Measurements from ENCODE around the gene B4GALT1.
"Not testable (repeated sequence)": the region's sequence is repeated elsewhere in the genome, so short reads cannot be mapped to it uniquely, and the experiment has no call there.

Gene B4GALT1

DNA sequence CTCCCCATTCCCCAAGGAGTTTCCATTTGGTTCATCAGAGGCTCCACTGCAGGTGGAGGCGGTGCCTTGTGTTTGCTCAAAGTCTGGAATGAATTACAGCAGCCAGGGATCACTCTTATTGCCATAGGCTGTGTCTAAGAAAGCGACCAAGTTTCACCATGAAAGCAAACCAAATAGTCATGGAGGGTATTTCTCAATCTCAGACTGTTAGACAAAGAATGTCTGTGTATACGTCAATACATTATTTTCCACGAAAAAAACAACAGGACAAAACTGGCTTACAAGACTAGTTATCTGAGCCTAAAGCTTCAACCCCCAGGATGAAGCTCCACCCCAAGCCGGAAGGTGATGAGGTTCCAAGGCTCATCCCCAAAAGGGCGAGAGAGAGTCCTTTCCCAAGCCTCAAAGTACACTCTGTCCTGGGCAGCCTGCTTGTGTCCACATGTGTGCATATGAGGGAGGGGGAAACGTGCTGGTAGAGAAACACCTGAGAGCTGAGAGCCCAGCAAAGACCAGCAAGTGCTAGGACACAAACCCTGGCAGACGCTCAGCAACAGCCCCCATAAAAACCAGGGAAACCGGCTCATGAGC lies 4.3 kb downstream of the B4GALT1 start:
- Mint-ChIP-seq H3K9me3 (no peaks in the 10 kb centered on the region), H3K4me3 (peak overlapping the region; percentile 94 to 95), H3K27me3 (no peaks in the 10 kb centered on the region), H3K36me3 (peaks cover 26 to 28% of the 10 kb centered on the region in 2 donors), H3K27ac (peak overlapping the region; percentile 97), H3K4me1 (peaks cover 65 to 86% of the 10 kb centered on the region in 2 donors)
- DNase-seq (no peak), ATAC-seq (replicated peaks) (no peak)

DNA sequence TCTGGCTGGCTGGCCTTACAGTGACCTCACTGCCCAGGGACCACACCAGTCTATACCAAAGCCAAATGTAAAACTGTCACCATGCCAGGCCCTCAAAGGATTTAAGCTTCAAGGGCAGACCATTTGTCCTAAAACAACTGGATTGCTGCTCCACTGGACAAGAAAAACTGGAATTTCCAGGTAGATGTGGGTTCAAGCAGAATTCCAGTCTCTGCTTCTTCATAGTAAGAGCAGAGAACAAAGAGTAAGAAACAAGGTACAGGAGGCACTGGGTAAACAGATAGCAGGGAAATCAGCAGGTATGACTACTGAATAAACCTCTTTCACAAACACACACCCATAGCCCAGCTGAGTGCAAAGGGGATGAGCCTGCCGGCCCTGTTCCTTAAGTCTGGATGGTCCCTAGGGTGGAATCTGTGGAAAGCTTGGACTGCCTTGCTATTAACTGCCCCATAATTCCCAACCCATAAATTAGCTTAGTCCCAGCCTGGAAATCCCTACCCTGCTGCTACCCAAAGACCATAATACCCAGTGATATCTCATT lies 5.5 kb downstream of the B4GALT1 start:
- no peaks in the 10 kb centered on the region for H3K27me3 Mint-ChIP-seq
- no peaks in the 10 kb centered on the region for H3K9me3 Mint-ChIP-seq
- H3K4me3 Mint-ChIP-seq = peak overlapping the region; percentile 73 to 79
- peaks cover 26 to 28% of the 10 kb centered on the region in 2 donors for H3K36me3 Mint-ChIP-seq
- H3K4me1 Mint-ChIP-seq = peaks cover 63 to 83% of the 10 kb centered on the region in 2 donors
- H3K27ac Mint-ChIP-seq = peak overlapping the region; percentile 97
- no peak for ATAC-seq (replicated peaks)
- DNase-seq = no peak

DNA sequence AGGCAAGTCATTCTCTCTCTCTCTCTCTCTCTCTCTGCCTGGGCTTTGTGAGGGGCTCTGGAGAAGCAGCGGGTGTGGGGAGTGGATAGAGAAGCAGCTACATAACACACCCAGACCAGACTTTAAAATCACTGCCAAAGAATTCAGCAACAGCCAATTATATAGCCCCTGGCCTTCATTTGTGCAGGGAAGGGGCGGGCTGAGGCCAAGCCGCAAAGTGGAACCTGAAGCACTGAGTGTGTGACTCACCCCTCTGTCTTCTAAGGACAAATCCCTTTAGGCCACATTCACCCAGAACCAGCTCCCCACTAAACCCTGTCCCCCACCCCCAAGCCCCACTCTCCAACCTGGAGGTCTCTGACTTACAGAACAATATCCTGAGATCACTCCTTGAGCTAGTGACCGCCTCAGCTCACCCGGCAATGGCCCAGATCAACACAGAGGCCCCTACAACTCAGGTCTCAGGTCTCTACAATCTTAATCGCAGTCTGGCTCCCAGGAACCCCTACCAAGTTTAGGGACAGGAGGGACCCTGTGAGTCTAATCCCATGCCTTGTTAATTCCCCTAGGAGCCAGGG lies 6.0 kb downstream of the B4GALT1 start:
- Mint-ChIP-seq H3K27ac (peak overlapping the region; percentile 97), H3K4me1 (peaks cover 63 to 88% of the 10 kb centered on the region in 2 donors), H3K9me3 (no peaks in the 10 kb centered on the region), H3K27me3 (no peaks in the 10 kb centered on the region), H3K4me3 (peak overlapping the region; percentile 73 to 79), H3K36me3 (peaks cover 22 to 24% of the 10 kb centered on the region in 2 donors)
- ATAC-seq (replicated peaks) (peak; percentile 13 to 14), DNase-seq (no peak)

DNA sequence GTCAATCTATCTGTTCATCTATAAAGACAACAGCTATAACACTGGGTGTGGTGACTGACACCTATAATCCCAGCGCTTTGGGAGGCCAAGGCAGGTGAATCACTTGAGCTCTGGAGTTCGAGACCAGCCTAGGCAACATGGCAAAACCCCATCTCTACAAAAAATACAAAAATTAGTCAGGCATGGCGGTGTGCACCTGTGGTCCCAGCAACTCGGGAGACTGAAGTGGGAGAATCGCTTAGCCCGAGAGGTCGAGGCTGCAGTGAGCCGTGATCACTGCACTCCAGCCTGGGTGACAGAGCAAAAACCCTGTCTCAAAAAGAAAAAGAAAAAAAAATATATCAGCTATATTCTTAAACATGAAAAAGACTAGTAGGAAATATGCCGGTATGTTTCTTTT lies 6.7 kb downstream of the B4GALT1 start:
- peak overlapping the region; percentile 97 for H3K27ac Mint-ChIP-seq
- not testable (repeated sequence) for DNase-seq; H3K9me3 Mint-ChIP-seq; H3K27me3 Mint-ChIP-seq; ATAC-seq (replicated peaks)
- peaks cover 20 to 21% of the 10 kb centered on the region in 2 donors for H3K36me3 Mint-ChIP-seq
- peaks cover 68 to 91% of the 10 kb centered on the region in 2 donors for H3K4me1 Mint-ChIP-seq
- H3K4me3 Mint-ChIP-seq = peak overlapping the region; percentile 66 to 68

DNA sequence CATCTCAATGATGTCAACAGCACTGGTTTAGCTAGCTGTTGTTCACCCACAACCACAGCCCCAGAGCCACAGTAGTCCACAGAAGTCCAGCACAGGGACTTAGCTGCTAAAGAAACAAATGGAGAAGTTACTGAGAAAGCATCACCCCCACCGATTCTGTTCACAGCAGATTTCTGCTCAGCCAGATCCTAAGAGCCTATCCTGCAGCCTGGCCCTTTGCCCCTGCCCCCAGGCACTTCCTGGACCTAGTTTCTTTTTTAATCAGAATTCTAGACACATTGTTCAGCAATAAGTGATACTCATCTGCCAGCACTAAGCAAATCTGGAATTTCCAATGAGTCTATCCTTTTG lies 7.4 kb downstream of the B4GALT1 start:
- Mint-ChIP-seq H3K9me3 (no peaks in the 10 kb centered on the region), H3K4me3 (peak overlapping the region; percentile 33 to 70), H3K36me3 (peaks cover 18 to 21% of the 10 kb centered on the region in 2 donors), H3K27ac (peak overlapping the region; percentile 97), H3K4me1 (peaks cover 68 to 91% of the 10 kb centered on the region in 2 donors), H3K27me3 (no peaks in the 10 kb centered on the region)
- DNase-seq = peak; percentile 77
- ATAC-seq (replicated peaks) = peak; percentile 70 to 73

DNA sequence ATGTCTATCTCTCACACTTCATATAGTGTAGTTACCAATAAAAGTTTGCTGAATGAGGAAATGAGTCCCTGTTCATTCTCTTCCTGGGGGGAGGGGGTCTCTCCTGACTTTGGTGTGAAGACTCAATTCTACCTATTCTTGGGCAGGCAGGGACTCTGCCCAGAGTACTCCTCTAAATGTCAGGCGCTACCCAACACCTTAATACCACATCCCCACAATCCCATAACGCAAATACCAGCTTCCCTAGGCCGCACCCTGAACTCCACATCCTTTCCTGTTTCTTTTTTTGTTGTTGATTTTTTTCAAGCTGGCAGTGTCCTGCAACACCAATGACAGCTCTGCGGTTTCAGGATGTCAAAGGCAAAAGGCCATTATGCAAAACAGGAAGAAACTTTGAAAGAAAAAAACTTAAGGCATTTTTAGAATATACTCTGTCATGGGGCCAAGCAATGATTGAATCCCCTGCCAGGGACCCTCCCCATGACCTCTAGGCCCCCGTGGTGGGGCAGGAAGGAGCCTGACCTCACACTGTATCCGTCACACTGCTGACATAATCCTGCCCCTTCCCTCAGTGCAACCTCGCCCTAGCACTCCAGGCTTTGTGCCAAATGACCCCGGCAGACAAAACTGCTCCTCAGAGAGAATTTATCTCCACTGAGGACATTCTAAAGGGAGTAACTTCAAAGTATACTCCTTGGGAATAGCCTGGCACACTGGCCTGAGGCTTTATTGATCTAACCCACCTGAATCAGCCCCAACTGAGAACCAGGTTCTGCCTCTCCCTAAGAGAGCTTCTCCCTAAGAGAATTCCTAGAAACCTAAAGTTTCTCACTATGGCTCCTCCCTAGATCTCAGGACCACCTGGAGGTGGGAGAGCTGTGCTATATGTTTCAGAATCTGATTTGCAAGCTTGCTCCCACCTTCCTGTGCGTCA lies 8.0 kb downstream of the B4GALT1 start:
- DNase-seq (no peak), ATAC-seq (replicated peaks) (peak; percentile 42 to 46)
- Mint-ChIP-seq H3K36me3 (peaks cover 16 to 20% of the 10 kb centered on the region in 2 donors), H3K9me3 (no peaks in the 10 kb centered on the region), H3K4me3 (peak overlapping the region; percentile 33 to 70), H3K4me1 (peaks cover 68 to 92% of the 10 kb centered on the region in 2 donors), H3K27me3 (no peaks in the 10 kb centered on the region), H3K27ac (peak overlapping the region; percentile 97)

DNA sequence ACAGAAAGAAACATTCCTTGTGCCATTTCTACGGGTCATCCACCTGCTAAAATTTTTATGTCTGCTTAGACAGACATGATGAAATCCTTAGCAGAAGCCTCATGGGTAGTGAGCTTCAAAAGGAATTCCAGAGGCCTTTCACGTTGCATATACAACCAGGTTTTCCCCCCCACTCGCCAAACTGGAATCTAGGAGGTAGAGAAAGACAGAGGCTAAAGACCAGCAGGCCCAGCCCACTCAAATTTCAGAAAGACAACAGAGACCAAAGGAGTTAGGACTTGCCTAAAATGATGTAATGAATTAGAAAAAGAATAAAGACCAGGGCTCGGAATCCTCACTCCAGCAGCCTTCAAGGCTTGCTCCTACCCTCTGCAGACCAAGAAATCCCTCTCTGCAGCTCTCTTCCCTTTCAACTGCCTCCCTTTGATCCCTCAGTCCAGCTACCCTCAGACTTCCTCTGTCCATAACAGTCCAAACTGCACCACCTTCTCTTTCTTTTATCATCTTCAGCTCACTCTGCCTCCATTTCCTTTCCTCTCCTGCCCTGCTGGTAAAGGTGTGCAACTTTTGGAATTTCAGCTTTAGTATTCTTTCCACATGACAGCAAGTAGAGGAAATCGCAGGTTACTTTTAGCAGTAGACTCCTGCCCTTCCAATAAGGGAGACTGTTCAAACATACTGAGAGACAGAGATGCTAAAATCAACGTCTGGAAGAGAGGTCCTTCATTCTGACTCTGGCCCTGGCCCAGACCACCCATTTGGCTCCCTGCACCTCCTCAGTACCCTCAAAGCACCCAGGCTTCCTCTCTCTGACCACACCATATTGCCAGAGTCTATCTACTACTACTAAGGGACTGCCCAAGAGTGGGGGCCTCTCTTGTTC lies 8.9 kb downstream of the B4GALT1 start:
- peak overlapping the region; percentile 97 for H3K27ac Mint-ChIP-seq
- peaks cover 64 to 92% of the 10 kb centered on the region in 2 donors for H3K4me1 Mint-ChIP-seq
- peaks cover 14 to 18% of the 10 kb centered on the region in 2 donors for H3K36me3 Mint-ChIP-seq
- DNase-seq = no peak
- no peaks in the 10 kb centered on the region for H3K27me3 Mint-ChIP-seq
- ATAC-seq (replicated peaks) = peak in 1 of 2 donors; percentile 20
- H3K9me3 Mint-ChIP-seq = no peaks in the 10 kb centered on the region
- H3K4me3 Mint-ChIP-seq = peak overlapping the region; percentile 33 to 70

DNA sequence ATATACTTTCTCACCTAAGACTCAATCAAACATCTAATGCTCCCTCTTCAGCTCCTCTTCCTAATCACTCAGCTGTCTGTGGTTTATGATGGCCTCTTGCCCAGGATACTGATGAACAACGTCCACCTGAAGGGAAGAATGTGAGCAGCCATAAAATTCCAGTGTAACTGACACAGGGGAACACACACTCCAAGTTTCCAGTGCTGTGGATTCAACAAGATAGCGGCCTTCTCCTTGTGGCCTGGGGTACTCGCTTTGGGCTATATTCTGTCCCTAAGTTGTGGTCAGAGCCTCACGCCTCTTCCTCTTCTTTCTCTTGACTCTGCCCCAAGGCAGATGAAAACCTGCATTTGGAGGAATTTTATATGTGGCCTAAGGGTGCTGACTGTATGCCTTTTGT lies 11.7 kb downstream of the B4GALT1 start:
- ATAC-seq (replicated peaks) (no peak), DNase-seq (no peak)
- H3K27ac Mint-ChIP-seq = peak overlapping the region; percentile 83
- no peaks in the 10 kb centered on the region for H3K9me3 Mint-ChIP-seq
- H3K4me3 Mint-ChIP-seq = peak overlapping the region; percentile 10 to 22
- H3K36me3 Mint-ChIP-seq = peaks cover 13 to 21% of the 10 kb centered on the region in 2 donors
- H3K4me1 Mint-ChIP-seq = peaks cover 63 to 92% of the 10 kb centered on the region in 2 donors
- H3K27me3 Mint-ChIP-seq = no peaks in the 10 kb centered on the region

DNA sequence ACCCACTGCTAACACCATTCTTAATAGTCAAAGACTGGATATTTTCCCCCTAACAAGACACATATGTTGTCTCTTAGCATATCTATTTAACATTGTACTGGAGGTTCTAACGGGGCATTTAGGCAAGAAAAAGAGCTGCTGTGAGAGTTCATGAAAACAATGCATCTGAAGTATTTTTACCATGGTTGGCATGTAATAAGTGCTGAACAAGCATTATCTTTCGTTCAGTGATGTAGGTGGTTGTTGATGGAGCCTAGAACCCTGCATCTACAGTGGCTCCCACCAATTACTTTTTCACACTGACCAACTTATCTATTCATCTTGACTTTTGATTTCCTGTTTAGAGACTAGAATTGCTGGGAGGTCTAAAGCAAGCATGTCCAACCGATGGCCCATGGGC lies 12.8 kb downstream of the B4GALT1 start:
- Mint-ChIP-seq H3K27me3 (no peaks in the 10 kb centered on the region), H3K4me1 (peaks cover 60 to 87% of the 10 kb centered on the region in 2 donors), H3K36me3 (peaks cover 13 to 21% of the 10 kb centered on the region in 2 donors), H3K9me3 (no peaks in the 10 kb centered on the region), H3K27ac (peak overlapping the region; percentile 82), H3K4me3 (peak overlapping the region in 1 of 2 donors; percentile 30)
- DNase-seq (no peak), ATAC-seq (replicated peaks) (no peak)

DNA sequence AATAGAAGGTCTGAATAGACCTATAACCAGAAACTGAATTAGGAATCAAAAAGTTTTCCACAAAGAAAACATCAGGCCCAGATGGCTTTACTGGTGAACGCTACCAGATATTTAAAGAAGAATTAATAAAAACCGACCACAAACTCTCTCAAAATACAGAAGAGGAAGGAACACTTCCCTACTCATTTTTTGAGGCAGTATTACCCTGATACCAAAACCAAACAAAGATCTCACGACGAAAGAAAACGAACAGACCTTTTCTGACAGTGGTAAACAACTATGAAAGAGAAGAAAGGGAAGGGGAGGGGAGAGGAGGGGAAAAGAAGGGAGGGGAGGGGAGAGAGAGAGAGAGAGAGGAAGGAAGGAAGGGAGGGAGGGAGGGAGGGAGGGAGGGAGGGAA lies 13.5 kb downstream of the B4GALT1 start:
- Mint-ChIP-seq H3K36me3 (peaks cover 13 to 21% of the 10 kb centered on the region in 2 donors), H3K4me1 (peaks cover 56 to 87% of the 10 kb centered on the region in 2 donors), H3K27me3 (no peaks in the 10 kb centered on the region), H3K4me3 (peak overlapping the region; percentile 36 to 67), H3K9me3 (no peaks in the 10 kb centered on the region), H3K27ac (peak overlapping the region; percentile 91)
- peak; percentile 74 to 76 for ATAC-seq (replicated peaks)
- no peak for DNase-seq

DNA sequence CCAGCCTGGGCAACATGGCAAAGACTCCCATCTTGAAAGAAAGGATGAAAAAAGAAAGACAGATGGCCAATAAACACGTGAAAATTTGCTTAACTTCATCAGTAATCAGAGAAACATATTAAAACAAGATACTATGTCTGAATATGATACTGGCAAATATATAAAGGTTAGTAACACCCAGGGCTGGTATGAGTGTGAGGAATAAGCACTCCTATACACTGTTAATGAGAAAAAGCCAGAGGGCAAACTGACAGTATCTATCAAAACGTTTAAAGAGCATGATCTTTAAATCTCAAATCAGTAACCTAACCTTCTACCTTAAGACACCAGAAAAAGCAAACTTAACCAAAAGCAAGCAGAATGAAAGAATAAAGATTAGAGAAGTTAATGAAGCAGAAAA lies 14.1 kb downstream of the B4GALT1 start:
- peak; percentile 57 to 61 for ATAC-seq (replicated peaks)
- peak overlapping the region; percentile 36 to 67 for H3K4me3 Mint-ChIP-seq

DNA sequence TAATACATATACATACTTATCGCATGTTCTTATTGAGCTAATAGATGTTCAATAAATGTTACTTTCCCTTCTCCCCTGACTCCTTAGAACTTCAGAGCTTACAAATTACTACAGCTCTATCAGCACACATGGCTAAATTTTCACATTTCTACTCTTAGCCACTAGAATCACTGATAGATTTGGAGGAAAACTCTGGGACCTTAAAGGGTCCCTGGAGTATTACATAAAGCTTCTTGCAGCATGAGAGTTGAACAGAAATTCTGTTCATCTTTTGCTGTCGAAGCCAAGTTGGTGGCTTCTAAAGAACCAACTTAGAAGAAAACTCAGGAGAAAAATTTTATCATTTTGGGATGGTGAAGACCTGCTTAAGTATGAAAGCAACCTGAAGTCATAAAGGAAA lies 15.5 kb downstream of the B4GALT1 start:
- Mint-ChIP-seq H3K4me1 (peaks cover 62 to 95% of the 10 kb centered on the region in 2 donors), H3K4me3 (no peak overlapping the region), H3K27me3 (no peaks in the 10 kb centered on the region), H3K9me3 (no peaks in the 10 kb centered on the region), H3K27ac (peak overlapping the region; percentile 73), H3K36me3 (peaks cover 13 to 25% of the 10 kb centered on the region in 2 donors)
- ATAC-seq (replicated peaks) (no peak), DNase-seq (no peak)

More for the DNA sequence above, 14.1 kb downstream of the B4GALT1 start:
- Mint-ChIP-seq H3K36me3 (peaks cover 8 to 17% of the 10 kb centered on the region in 2 donors), H3K27ac (peak overlapping the region; percentile 91), H3K9me3 (no peaks in the 10 kb centered on the region), H3K4me1 (peaks cover 54 to 87% of the 10 kb centered on the region in 2 donors), H3K27me3 (no peaks in the 10 kb centered on the region)
- no peak for DNase-seq

DNA sequence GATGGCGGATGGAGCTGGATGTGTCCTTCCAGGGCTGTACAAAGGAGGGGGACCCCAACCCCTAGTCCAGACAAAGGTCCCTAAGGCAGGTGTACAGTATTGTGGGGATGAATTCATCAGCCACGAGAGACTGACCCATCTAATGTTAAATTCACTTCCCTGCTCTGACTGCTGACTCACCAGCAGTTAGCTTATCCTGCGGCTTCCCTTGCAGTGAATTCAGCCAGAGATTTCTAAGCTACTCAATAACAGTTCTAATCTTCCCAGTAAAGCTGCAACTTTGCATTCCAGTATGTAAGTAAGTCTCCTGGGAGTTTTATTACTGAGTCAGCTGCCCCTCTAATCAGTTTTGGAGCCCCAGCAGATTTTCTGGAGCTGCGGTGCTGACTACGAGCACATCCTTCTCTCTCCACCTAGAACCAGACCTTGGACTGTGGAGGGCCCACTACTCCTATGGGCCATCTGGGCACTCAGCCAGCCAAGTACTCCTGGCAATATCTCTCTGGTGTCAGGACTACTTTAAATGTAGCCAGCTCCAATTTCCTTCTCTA lies 16.1 kb downstream of the B4GALT1 start:
- Mint-ChIP-seq H3K4me3 (no peak overlapping the region), H3K27me3 (no peaks in the 10 kb centered on the region), H3K9me3 (no peaks in the 10 kb centered on the region), H3K4me1 (peaks cover 66 to 95% of the 10 kb centered on the region in 2 donors), H3K27ac (peak overlapping the region; percentile 73), H3K36me3 (peaks cover 13 to 25% of the 10 kb centered on the region in 2 donors)
- ATAC-seq (replicated peaks) (no peak), DNase-seq (no peak)
